PC-3 (cell line): ENCODE results near the gene EPB41L4A. TPM values are rescaled to one million over a fixed set of nuclear protein-coding genes. Genes with fewer than 3 reads are reported as not detected.

ENCODE experiments used
- ATAC-seq: fragments of 200-7000 bp; cut with Tn5 transposase; 2 replicates; pipeline ENCODE4 v1.9.1; 2020; ENCODE audit warnings: mild to moderate bottlenecking, moderate library complexity
- BruUV-seq: library from RNA; stranded (reverse); fragments of 400-500 nt; replicated peaks from 2 replicates; lab custom pipeline; 2021; lab: Mats Ljungman, UMichigan
- CTCF ChIA-PET: fragments of 300-600 bp; sonication (Branson Sonifier 250); formaldehyde crosslinking; loops from one replicate; lab custom pipeline; 2022; ENCODE audit warnings: antibody characterized with exemption; lab: Charles Lee
- POLR2A ChIA-PET: fragments of 300-600 bp; sonication (Branson Sonifier 250); formaldehyde crosslinking; loops from one replicate; lab custom pipeline; 2022; ENCODE audit warnings: antibody characterized with exemption; ENCODE audit not compliant: unreplicated experiment; lab: Charles Lee
- DNase-seq: peaks from one replicate; pipeline ENCODE4 v3.0.0-alpha.2; 2015
- H2AFZ ChIP-seq: fragments of 300-600 bp; sonication (generic); 2 replicates; pipeline ENCODE4 v1.6.0; 2016; ENCODE audit warnings: antibody characterized with exemption, low read length
- H3F3A ChIP-seq: fragments of 300-600 bp; sonication (generic); one replicate; pipeline ENCODE4 v1.6.0; 2017; ENCODE audit warnings: antibody characterized with exemption, low read length, control low read depth, mild to moderate bottlenecking; ENCODE audit not compliant: unreplicated experiment
- H3K27ac ChIP-seq: fragments of 300-600 bp; sonication (generic); 2 replicates; pipeline ENCODE4 v1.5.1; 2016; ENCODE audit warnings: mild to moderate bottlenecking, low read length
- H3K27me3 ChIP-seq: fragments of 300-600 bp; sonication (generic); 2 replicates; pipeline ENCODE4 v1.6.1; 2016; ENCODE audit warnings: low read length, mixed read lengths
- H3K36me3 ChIP-seq: fragments of 300-600 bp; sonication (generic); 2 replicates; pipeline ENCODE4 v1.6.1; 2016; ENCODE audit warnings: low read depth, mixed run types, low read length, mixed read lengths
- H3K4me1 ChIP-seq: fragments of 300-600 bp; sonication (generic); 2 replicates; pipeline ENCODE4 v1.5.1; 2016; ENCODE audit warnings: low read length; ENCODE audit not compliant: insufficient read depth
- H3K4me2 ChIP-seq: fragments of 300-600 bp; sonication (generic); 2 replicates; pipeline ENCODE4 v1.6.0; 2016; ENCODE audit warnings: low read length
- H3K4me3 ChIP-seq: fragments of 300-600 bp; sonication (generic); 2 replicates; pipeline ENCODE4 v1.5.1; 2016; ENCODE audit warnings: mild to moderate bottlenecking, low read length, mixed read lengths
- H3K79me2 ChIP-seq: fragments of 300-600 bp; sonication (generic); 2 replicates; pipeline ENCODE4 v1.6.1; 2017; ENCODE audit warnings: low read length, mixed read lengths
- H3K9ac ChIP-seq: fragments of 300-600 bp; sonication (generic); 2 replicates; pipeline ENCODE4 v1.6.0; 2016; ENCODE audit warnings: mild to moderate bottlenecking, low read length
- H3K9me2 ChIP-seq: fragments of 300-600 bp; sonication (generic); replicated peaks from 2 replicates; pipeline ENCODE4 v1.6.1; 2016; ENCODE audit warnings: mixed run types, low read length, mixed read lengths
- H3K9me3 ChIP-seq: fragments of 300-600 bp; sonication (generic); 2 replicates; pipeline ENCODE4 v1.6.1; 2016; ENCODE audit warnings: low read length, mixed read lengths
- H4K20me1 ChIP-seq: fragments of 300-600 bp; sonication (generic); 2 replicates; pipeline ENCODE4 v1.6.1; 2016; ENCODE audit warnings: low read length, mixed read lengths
- CTCF ChIP-seq: fragments of 300-600 bp; sonication (generic); conservative IDR thresholded peaks from 2 replicates; pipeline ENCODE4 v1.5.1; 2017; ENCODE audit warnings: antibody characterized with exemption, low read depth, mild to moderate bottlenecking, low read length
- EZH2 ChIP-seq: fragments of 300-600 bp; sonication (generic); IDR thresholded peaks from one replicate; pipeline ENCODE4 v1.6.1; 2017; ENCODE audit warnings: antibody characterized with exemption, mild to moderate bottlenecking, low read length; ENCODE audit not compliant: unreplicated experiment
- EZH2phosphoT487 ChIP-seq: fragments of 300-600 bp; sonication (generic); IDR thresholded peaks from 2 replicates; pipeline ENCODE4 v1.6.1; 2018; ENCODE audit warnings: mild to moderate bottlenecking, antibody characterized with exemption, low read length, borderline replicate concordance
- intact Hi-C: fragments of 100-400 bp; cut with micrococcal nuclease; formaldehyde crosslinking; loops from 2 replicates; pipeline ENCODE4 v1.9.0; 2023
- total RNA-seq: library from RNA; depleted of rRNA; stranded (reverse); fragments of >200 nt; gene quantifications from 2 replicates; pipeline ENCODE4 v1.2.3, GENCODE V29; 2014

Gene EPB41L4A
- total RNA-seq, 1 experiment from 2014 or later = not detected

GRCh38 chr5:112333331-112333781 lies 85.7 kb downstream of the EPB41L4A start:
- no peaks in the 10 kb centered on the region for H3K9me2 ChIP-seq
- no peak overlapping the region for H3K9ac ChIP-seq
- H3K9me3 ChIP-seq = no peaks in the 10 kb centered on the region
- intact Hi-C loops = no loop called here
- H3K27ac ChIP-seq = no peak overlapping the region
- no peak for ATAC-seq
- CTCF ChIA-PET = no interaction called here
- no peaks in the 10 kb centered on the region for H4K20me1 ChIP-seq
- H3K4me2 ChIP-seq = no peak overlapping the region
- H3K27me3 ChIP-seq = peaks cover 79% of the 10 kb centered on the region
- H3F3A ChIP-seq = no peaks in the 10 kb centered on the region
- TF ChIP-seq CTCF (no peak), EZH2phosphoT487 (no peak), EZH2 (no peak)
- H3K4me3 ChIP-seq = no peak overlapping the region
- BruUV-seq = no TSS peak
- POLR2A ChIA-PET = no interaction called here
- H3K79me2 ChIP-seq = no peaks in the 10 kb centered on the region
- DNase-seq = no peak
- no peaks in the 10 kb centered on the region for H3K36me3 ChIP-seq
- no peaks in the 10 kb centered on the region for H3K4me1 ChIP-seq
- H2AFZ ChIP-seq = no peak overlapping the region

GRCh38 chr5:112331892-112332291 lies 87.2 kb downstream of the EPB41L4A start:
- Histone ChIP-seq H3K27me3 (peaks cover 76% of the 10 kb centered on the region), H3K4me3 (no peak overlapping the region), H3K4me2 (no peak overlapping the region), H3K9me3 (no peaks in the 10 kb centered on the region), H3K9ac (no peak overlapping the region), H3K36me3 (no peaks in the 10 kb centered on the region), H3K9me2 (no peaks in the 10 kb centered on the region), H2AFZ (no peak overlapping the region), H3K4me1 (no peaks in the 10 kb centered on the region), H3K79me2 (no peaks in the 10 kb centered on the region), H3F3A (no peaks in the 10 kb centered on the region), H4K20me1 (no peaks in the 10 kb centered on the region), H3K27ac (no peak overlapping the region)
- intact Hi-C loops = no loop called here
- no peak for ATAC-seq
- no TSS peak for BruUV-seq
- no peak for TF ChIP-seq EZH2
- no peak for TF ChIP-seq EZH2phosphoT487
- TF ChIP-seq CTCF = no peak
- POLR2A ChIA-PET = no interaction called here
- CTCF ChIA-PET = no interaction called here
- DNase-seq = no peak

DNA sequence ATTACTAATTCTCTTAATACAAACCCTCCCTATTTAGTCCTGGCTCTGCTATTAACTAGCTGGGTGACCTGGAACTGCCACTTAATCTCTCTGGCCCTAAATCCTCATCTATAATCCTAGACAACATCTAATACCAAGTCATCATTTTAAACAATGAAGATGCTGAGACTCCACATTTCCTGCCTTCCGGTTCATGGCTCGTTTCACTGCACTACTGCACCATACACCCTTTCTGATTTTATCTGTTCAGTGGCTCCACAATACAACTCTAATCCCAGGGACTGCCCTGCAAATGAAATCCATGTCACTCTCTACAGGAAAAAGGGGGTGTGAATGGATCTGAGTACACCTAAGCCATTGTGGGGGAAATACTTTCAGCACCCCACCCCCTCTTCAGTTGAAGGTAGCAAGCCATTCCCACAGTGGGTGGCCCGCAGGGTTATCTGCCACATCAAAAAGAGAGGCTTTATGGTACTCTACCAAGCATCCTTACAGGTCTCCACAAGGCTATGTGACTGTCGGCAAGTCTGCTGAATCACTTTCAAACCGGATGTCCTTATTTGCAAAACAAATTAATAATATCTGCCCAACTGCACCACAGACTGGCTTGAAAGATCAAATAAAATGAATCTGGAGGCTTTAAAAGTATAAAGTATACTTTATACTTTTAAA lies 89.5 kb downstream of the EPB41L4A start:
- ATAC-seq (no peak; the same call in 1 of the 2 replicates), DNase-seq (no peak)
- Histone ChIP-seq H3K79me2 (no peaks in the 10 kb centered on the region), H3K36me3 (no peaks in the 10 kb centered on the region), H2AFZ (no peak overlapping the region), H3K4me1 (no peaks in the 10 kb centered on the region), H3K27ac (no peak overlapping the region), H4K20me1 (no peaks in the 10 kb centered on the region), H3K27me3 (peaks cover 71% of the 10 kb centered on the region), H3K9ac (no peak overlapping the region), H3F3A (no peaks in the 10 kb centered on the region), H3K4me2 (no peak overlapping the region), H3K9me2 (no peaks in the 10 kb centered on the region), H3K9me3 (no peaks in the 10 kb centered on the region), H3K4me3 (no peak overlapping the region)
- ChIA-PET CTCF (no interaction called here), POLR2A (no interaction called here)
- no peak for TF ChIP-seq EZH2phosphoT487
- no peak for TF ChIP-seq CTCF
- TF ChIP-seq EZH2 = no peak
- BruUV-seq = no TSS peak
- intact Hi-C loops = no loop called here
